GM10266 (cell line): ENCODE results near the gene ENPP7.

ENCODE experiments used
- DNase-seq: peaks from one replicate; pipeline ENCODE4 v3.0.0; 2012; ENCODE audit errors: extremely low spot score
- CTCF ChIP-seq: IDR thresholded peaks from 2 replicates; pipeline ENCODE4 v1.5.1; 2012; ENCODE audit warnings: mild to moderate bottlenecking, low read depth; ENCODE audit not compliant: control insufficient read depth, insufficient read depth; ENCODE audit errors: missing control alignments

ENPP7 gene

GRCh38 chr17:79743614-79744013 lies 12.9 kb downstream of the ENPP7 start:
- TF ChIP-seq CTCF, result no peak
- no peak for DNase-seq

GRCh38 chr17:79745641-79746105 lies 14.9 kb downstream of the ENPP7 start:
- TF ChIP-seq CTCF, result no peak
- DNase-seq, result no peak

- DNase-seq, result no peak
- TF ChIP-seq CTCF, result no peak
Observed at GRCh38 chr17:79746889-79747507, 16.3 kb downstream of the ENPP7 start.

GRCh38 chr17:79747508-79748294 lies 17.0 kb downstream of the ENPP7 start:
- no peak for TF ChIP-seq CTCF
- no peak for DNase-seq

GRCh38 chr17:79748295-79749099 lies 17.8 kb downstream of the ENPP7 start:
- no peak for TF ChIP-seq CTCF
- no peak for DNase-seq

GRCh38 chr17:79749156-79749815 lies 18.5 kb downstream of the ENPP7 start:
- TF ChIP-seq CTCF, result no peak

More at GRCh38 chr17:79749156-79749815, 18.5 kb downstream of the ENPP7 start:
- DNase-seq, result no peak
